ENCODE results near the gene TMEM62.
"Not testable (repeated sequence)": the region's sequence is repeated elsewhere in the genome, so short reads cannot be mapped to it uniquely, and the experiment has no call there.

The TMEM62 gene

DNA sequence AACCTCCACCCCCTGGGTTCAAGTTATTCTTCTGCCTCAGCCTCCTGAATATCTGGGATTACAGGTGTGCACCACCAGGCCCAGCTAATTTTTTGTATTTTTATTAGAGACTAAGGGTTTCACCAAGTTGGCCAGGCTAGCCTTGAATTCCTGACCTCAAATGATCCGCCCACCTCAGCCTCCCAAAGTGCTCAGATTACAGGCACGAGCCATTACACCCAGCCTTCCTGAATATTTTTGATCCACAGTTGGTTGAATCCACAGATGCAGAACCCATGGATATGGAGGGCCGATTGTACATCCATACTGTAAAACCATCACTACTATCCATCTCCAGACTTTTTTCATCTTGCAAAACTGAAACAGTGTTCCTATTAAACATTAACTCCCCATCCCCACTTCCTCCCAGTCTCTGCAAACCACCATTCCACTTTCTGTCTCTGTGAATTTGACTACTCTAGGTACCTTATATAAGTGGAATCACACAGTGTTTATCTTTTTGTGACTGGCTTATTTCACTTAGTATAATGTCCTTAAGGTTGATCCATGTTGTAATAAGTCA, 8.2 kb upstream of the TMEM62 start:
- DNase-seq = no peak

DNA sequence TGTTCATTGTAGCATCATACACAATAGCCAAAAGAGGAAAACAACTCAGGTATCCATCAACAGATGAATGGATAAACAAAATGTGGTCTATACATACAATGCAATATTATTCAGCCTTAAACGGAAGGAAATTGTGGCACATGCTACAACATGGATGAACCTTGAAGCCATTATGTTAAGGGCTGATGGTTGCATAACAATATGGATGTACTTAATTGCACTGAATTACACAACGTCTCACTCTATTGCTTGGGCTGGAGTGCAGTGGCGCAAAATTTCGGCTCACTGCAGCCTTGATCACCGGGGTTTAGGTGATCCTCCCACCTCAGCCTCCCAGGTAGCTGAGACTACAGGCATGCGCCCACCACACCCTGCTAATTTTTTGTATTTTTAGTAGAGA, 7.0 kb upstream of the TMEM62 start:
- no peak for DNase-seq

DNA sequence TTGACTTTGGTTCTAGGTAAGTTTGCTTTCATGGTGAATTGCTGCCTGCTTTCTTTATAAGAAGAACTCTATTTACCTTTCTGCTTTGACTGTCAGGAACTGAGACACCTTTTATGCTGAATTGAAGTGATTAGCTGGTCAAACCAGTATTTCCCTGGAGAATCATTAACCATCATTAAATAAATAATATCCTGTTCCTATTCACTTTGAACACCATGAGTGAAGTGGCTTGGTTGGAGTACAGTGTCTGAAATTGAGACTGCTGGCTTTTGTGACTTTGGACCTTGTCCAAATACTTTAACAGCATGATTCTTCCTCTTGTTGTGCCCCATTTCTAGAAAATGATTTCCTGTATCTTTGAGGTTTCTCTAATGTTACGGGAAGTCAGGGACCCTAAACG, 5.6 kb upstream of the TMEM62 start:
- no peak for DNase-seq

DNA sequence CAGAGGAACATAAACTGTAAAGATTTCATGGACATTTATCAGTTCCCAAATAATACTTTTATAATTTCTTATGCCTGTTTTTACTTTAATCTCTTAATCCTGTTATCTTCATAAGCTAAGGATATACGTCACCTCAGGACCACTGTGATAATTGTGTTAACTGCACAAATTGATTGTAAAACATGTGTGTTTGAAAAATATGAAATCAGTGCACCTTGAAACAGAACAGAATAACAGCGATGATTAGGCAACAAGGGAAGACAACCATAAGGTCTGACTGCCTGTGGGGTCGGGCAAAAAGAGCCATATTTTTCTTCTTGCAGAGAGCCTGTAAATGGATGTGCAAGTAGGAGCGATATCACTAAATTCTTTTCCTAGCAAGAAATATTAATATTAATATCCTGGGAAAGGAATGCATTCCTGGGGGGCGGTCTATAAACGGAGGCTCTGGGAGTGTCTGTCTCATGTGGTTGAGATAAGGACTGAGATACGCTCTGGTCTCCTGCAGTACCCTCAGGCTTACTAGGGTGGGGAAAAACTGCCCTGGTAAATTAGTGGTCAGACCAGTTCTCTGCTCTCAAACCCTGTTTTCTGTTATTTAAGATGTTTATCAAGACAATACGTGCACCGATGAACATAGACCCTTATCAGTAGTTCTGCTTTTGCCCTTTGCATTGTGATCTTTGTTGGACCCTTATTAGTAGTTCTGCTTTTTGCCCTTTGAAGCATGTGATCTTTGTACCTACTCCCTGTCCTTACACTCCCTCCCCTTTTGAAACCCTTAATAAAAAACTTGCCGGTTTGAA, 5.0 kb upstream of the TMEM62 start:
- DNase-seq = not testable (repeated sequence)

DNA sequence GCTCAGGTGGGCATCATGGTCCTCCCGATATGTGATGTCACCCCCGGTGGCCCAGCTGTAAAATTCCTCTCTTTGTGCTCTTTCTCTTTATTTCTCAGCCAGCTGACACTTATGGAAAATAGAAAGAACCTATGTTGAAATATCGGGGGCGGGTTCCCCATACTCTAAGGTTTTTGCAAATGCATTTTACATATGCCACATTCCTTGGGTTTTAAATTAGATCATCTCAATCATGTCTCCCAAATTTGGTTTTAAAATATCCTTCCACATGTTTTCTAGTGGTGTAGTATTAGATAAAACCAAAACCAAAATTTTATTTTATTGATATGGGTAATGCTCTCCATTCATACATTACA, 4.4 kb upstream of the TMEM62 start:
- DNase-seq = no peak

DNA sequence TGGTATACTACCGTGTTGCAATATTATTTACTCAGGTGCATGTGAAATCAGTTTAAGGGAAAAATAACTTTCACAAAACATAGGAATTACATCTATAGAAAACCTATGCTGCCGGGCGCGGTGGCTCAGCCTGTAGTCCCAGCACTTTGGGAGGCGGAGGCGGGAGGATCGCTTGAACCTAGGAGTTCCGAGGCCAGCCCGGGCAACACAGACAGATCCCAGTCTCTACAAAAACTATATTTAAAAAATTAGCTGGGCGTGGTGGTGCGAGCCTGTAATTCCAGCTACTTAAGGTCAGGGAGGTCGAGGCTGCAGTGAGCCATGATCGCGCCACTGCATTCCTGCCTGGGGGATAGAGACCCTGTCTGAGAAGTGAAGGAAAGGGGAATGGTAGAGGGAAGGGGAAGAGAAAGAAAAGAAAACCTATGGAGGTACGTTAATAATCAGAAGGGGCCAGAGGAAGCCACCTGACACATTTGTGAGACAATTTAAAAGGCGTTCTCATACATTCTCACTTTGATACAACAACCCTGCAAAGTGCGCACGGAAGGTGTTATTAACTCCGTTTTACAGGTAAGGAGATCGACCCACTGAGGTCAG, 456 bp upstream of the TMEM62 start:
- DNase-seq = no peak

DNA sequence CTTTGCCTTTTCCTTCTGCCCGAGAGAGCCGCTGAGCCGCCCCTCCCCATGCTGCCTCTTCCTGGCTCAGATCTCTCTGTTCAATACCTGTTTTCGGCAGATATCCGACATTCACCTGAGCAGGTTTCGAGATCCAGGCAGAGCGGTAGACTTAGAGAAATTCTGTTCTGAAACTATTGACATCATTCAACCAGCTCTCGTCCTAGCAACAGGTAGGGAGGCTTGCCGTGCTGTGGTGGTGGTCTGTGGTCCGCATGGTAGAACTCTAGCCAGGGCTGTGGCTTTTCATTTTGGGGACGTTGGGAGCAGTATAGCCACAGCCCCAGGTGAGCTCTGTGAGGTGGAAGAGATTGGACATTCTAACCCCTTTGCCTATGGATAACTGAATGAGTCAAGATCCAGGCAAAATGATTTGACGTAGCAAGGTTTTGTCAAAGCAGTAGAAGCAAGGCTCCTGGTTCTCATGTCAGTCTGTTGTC, 810 bp downstream of the TMEM62 start:
- no peak for DNase-seq

DNA sequence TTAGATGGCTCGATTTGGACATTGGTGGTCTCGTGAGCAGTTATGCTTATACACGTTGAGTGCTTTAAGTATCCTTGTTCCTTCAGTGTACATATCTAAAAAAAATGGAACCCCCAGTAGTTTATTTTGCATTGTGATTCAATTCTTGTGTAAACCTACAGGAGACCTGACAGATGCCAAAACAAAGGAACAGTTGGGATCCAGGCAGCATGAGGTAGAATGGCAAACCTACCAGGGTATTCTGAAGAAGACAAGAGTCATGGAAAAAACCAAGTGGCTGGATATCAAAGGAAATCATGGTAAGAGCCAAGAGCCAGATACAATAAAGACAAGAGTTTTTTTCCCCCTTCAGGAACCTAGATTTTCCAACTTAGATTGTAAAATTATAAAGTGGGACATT, 2.0 kb downstream of the TMEM62 start:
- no peak for DNase-seq

DNA sequence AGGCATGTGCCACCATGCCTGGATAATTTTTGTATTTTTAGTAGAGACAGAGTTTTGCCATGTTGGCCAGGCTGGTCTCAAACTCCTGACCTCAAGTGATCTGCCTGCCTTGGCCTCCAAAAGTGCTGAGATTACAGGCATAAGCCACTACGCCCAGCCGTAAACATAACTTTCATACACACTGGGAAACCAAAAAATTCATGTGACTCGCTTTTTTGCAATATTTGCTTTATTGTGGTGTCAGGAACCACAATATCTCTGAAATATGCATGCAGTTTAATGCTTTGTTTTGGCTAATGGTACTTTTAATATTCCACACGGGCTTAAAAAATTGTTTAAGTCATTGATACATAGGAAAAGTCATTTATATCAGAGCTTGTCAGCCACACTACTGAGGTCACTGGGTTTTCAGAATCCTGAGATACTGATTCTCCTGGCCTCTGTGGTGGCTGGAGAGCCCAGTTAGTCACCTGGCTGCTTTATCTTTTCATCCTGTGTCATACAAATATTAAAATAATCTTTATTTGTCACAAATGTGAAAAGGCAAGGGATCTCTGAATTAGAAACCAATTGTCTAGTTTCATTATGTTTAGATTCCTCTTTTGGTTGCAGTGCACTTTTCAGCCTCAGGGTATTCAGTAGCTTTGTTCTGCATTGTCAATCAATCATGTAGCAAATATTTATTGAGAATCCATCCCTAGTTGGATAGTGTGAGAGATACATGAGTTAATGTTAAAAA, 10.0 kb downstream of the TMEM62 start:
- no peak for DNase-seq

DNA sequence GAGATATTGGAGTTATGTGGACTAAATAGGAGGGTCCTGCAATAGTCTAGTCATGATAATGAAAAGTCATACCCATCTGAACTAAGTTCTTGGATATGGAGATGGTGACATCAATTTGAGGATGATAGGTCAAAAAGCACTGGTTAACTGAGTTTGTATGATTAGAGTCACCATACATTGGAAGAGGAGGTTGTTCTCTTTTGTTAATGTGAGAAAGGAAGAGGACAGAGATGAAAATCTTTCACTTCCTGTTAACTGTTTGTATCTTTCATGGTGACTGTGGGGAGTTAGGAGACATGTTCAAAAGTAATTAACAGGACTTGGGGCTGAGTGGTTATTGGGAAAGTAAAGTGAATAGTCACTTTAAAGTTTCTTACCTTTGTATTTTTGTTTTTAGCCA, 11.1 kb downstream of the TMEM62 start:
- DNase-seq = no peak

DNA sequence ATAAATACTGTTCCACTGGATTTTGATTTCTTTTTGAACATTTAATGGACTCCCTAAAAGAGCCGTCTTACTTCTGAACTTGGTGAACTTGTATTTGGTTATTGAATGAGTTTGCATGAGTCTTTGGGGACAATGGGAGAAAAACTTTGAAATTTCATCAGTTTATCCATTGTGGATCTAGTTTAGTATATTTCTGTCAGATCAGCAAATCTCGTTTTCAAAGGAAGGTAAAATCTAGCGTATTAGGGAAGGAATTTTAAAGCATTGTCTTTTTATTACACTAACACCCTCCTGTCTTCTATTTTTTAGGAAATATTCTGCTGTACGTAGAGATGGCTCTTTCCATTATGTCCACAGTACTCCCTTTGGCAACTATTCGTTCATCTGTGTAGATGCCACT, 12.8 kb downstream of the TMEM62 start:
- DNase-seq = no peak

DNA sequence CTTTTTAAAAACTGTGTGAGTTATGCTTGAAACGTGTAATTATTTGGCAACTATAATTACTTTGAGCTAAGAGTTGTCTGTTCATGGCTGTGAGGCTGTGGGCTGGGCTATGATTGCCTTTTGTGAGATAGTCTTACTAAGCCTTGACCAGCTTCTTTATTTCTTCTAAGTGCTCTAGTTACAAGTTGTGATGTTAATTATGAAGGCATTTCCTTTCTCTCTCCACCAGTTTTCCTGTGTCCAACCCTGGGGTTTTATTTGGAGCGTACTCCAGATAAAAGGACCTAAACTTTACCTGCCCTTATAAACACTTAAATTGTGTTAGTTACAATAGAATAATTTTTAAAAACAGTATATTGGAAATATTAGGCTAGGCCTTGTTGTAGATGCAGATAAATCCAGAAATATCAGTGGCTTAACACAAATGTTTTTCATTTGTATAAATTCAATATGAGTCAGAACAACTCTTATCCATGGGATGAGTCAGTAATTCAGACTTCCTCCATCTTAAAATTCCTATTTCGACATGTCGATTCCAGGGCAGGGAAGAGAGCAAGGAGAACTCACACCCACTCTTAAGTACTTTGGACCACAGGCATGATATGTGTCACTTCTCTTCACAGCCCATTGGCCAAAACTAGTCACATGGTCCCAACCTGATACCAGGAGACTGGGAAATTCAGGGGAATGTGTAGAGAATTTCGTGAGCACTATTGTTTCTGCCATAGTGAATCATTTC, 17.0 kb downstream of the TMEM62 start:
- no peak for DNase-seq

DNA sequence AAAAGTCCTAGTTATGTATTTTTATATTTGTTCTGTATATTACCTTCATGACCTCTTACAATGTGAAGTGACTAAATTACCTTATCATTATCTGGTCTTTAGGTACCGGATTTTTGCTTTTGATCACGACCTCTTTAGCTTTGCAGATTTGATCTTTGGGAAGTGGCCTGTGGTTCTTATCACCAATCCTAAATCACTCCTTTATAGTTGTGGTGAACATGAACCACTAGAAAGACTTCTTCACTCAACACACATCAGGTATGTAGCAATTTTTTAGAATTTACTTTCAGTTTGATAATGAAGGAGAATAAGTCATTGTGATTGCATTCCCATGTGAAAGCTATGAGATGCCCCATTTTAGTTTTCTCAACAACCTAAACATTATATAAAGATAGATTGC, 18.3 kb downstream of the TMEM62 start:
- DNase-seq = no peak

DNA sequence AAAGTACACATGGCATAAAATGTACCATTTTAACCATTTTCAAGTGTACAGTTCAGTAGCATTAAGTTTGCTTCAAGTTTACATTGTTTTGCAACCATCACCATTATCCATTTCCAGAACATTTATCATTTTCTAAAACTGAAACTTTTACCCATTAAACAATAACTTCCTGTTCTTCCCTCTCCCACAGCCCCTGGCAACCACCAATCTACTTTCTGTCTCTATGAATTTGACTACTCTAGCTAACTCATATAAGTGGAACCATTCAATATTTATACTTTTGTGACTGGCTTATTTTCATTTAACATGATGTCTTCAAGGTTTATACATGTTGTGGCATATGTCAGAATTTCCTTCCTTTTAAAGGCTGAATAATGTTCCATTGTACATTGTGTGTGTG, 19.9 kb downstream of the TMEM62 start:
- no peak for DNase-seq

DNA sequence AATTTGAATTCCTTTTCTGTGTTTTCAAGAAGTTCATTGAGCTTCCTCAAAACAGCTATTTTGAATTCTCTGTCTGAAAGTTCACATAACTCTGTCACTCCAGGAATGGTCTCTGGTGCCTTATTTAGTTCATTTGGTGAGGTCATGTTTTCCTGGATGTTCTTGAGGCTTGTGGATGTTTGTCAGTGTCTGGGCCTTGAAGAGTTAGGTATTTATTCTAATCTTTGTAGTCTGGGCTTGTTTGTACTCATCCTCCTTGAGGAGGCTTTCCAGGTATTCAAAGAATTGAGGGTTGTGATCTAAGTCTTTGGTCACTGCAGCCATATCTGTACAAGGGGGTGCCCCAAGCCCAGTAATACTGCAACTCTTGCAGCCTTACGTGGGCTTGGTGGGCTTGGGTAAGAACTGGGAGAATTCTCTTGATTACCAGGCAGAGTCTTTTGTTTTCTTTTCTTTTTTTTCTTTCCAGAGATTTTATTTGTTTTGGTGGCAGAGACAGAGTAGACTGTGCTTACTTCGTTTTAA, 32.5 kb downstream of the TMEM62 start:
- no peak for DNase-seq

DNA sequence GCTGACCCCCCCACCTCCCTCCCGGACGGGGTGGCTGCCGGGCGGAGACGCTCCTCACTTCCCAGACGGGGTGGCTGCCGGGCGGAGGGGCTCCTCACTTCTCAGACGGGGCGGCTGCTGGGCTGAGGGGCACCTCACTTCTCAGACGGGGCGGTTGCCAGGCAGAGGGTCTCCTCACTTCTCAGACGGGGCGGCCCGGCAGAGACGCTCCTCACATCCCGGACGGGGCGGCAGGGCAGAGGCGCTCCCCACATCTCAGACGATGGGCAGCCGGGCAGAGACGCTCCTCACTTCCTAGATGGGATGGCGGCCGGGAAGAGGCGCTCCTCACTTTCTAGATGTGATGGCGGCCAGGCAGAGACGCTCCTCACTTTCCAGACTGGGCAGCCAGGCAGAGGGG, 33.9 kb downstream of the TMEM62 start:
- not testable (repeated sequence) for DNase-seq

DNA sequence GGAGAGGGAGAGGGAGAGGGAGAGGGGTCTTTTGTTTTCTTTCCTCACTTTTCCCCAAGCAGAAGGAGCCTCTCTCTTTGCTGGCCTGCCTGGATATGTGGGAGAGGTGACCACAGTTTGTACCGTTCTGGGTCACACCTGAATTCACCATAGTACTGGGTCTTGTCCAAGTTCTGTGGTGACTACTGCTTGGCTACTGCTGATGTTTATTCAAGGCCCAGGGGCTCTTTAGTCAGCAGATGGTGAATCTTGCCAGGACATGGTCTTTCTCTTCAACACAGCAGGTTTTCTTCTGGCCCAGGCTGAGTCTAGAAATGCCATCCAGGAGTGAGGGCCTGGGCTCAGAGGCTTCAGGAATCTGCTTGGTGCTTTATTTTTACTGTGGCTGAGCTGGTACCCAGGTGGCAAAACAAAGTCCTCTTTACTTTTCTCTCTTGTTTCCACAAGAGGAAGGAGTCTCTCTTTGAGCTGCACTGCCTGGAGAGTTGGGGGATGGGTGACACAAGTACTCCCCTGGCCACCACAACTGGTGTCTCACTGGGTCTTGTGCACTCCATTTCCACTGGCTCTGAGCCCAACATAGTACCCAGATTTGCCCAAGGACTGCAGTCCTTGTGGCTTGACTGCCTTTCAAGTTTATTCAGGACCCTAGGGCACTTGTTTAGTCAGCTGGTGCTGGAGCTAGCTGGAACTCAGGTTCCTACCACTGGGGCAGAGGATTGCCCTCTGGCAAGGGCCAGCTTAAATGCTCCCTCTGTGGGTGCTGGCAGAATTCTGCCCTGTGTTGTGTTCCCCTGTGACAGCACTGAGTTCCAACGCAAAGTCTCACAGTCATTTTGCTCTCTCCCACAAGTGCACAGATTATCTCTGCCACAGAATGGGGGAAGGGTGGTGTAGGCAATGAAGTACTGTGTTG, 35.1 kb downstream of the TMEM62 start:
- no peak for DNase-seq

DNA sequence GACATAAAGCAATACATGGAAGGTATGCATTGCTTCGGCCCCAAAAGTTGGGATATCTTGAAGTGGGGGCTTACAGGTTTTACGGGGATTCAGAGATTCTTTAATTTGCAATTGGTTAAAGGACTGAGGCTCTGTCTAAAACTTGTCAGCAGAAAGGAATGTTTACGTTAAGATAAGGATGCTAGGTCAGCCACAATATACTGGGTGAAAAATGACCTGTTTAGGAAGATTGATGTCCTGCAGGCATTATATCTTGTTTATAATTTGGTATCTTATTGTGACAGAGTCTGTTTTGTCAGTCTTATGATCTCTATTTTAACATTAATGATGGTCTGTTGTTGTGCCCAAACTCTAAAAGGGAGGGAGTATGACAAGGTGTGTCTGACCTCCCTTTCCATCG, 36.5 kb downstream of the TMEM62 start:
- DNase-seq = no peak

DNA sequence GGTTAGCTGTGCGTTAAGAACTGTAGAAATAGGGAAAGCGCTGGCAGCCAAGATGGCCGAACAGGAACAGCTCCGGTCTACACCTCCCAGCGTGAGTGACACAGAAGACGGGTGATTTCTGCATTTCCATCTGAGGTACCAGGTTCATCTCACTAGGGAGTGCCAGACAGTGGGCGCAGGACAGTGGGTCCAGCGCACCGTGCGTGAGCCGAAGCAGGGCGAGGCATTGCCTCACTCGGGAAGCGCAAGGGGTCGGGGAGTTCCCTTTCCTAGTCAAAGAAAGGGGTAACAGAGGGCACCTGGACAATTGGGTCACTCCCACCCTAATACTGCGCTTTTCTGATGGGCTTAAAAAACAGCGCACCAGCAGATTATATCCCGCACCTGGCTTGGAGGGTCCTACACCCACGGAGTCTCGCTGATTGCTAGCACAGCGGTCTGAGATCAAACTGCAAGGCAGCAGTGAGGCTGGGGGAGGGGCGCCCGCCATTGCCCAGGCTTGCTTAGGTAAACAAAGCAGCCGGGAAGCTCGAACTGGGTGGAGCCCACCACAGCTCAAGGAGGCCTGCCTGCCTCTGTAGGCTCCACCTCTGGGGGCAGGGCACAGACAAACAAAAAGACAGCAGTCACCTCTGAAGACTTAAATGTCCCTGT, 42.4 kb downstream of the TMEM62 start:
- DNase-seq = not testable (repeated sequence)

DNA sequence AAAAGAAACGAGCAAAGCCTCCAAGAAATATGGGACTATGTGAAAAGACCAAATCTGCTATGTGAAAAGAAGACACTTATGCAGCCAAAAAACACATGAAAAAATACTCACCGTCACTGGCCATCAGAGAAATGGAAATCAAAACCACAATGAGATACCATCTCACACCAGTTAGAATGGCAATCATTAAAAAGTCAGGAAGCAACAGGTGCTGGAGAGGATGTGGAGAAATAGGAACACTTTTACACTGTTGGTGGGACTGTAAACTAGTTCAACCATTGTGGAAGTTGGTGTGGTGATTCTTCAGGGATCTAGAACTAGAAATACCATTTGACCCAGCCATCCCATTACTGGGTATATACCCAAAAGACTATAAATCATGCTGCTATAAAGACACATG, 43.8 kb downstream of the TMEM62 start:
- not testable (repeated sequence) for DNase-seq

DNA sequence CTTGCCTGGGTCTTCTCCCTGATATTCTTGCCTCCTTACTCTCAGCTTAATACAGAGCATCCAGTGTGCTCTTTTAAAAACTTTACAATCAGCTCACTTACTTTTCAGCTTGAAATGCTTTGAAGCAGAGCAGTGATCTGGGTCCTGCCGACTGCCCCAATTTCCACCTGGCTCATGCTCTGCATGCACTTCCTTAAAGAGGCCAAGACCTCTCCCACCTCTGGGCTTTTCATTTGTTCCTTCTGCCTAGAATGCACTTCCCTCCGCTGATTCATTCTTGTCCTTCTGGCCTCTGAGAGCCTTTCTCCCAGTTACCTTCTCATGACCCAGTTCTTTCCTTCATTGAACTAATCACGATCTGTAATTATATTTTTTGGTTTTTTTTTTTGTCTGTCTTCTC, 49.9 kb downstream of the TMEM62 start:
- no peak for DNase-seq

Data from NCI-H1417 treated with DMSO at 0.1 percent for 48 hours (cell line).